Thoracic aorta (tissue), 2 donors: ENCODE data around the gene PPP1R9B. TPM values are rescaled to one million over a fixed set of nuclear protein-coding genes. Genes with fewer than 3 reads are reported as not detected.

Experiments used
- ATAC-seq: fragments of 150-250 bp; one replicate; pipeline ENCODE4 v1.8.0; 2017; ENCODE audit warnings: low read depth; ENCODE audit not compliant: insufficient number of reproducible peaks, low FRiP score
- DNase-seq: peaks from one replicate; pipeline ENCODE4 v3.0.0-alpha.2; 2020; ENCODE audit warnings: low spot score
- H3K27ac ChIP-seq, 2 donors: fragments of 200-600 bp; sonication (generic); 1 replicate in 1 of 2; 2 replicates in 1 of 2; pipeline ENCODE4 v1.5.1; 2016; ENCODE audit warnings: mild to moderate bottlenecking in 2 of 2, moderate library complexity in 2 of 2
- H3K27me3 ChIP-seq: fragments of 200-600 bp; sonication (generic); replicated peaks from 2 replicates; pipeline ENCODE4 v1.6.0; 2016; ENCODE audit warnings: mild to moderate bottlenecking; ENCODE audit not compliant: insufficient read depth
- H3K36me3 ChIP-seq: fragments of 200-600 bp; sonication (generic); one replicate; pipeline ENCODE4 v1.5.1; 2016
- H3K4me1 ChIP-seq, 2 donors: fragments of 200-600 bp; sonication (generic); 1 replicate in 1 of 2; 2 replicates in 1 of 2; pipeline versions ENCODE4 v1.5.1 to v1.6.0; 2016; ENCODE audit warnings: low read depth in 2 of 2, mild to moderate bottlenecking in 1 of 2; ENCODE audit not compliant: control insufficient read depth in 1 of 2
- H3K4me3 ChIP-seq: fragments of 200-600 bp; sonication (generic); 2 replicates; pipeline ENCODE4 v1.5.1; 2016; ENCODE audit warnings: mild to moderate bottlenecking
- H3K9me3 ChIP-seq: fragments of 200-600 bp; sonication (generic); 2 replicates; pipeline ENCODE4 v1.5.1; 2016
- CTCF ChIP-seq: fragments of 200-600 bp; sonication (generic); IDR thresholded peaks from one replicate; pipeline ENCODE4 v1.5.1; 2019; ENCODE audit warnings: antibody characterized with exemption
- total RNA-seq, 2 donors: library from RNA; depleted of rRNA; stranded (reverse); fragments of >200 nt; gene quantifications; one replicate each; pipeline versions ENCODE4 v1.1.0 to v1.2.3, GENCODE V29; 2016

Gene PPP1R9B
- total RNA-seq, 2 donors from 2014 or later = 53.3 to 67.1 TPM

- Histone ChIP-seq H3K36me3 (no peaks in the 10 kb centered on the region), H3K4me3 (no peak overlapping the region), H3K9me3 (no peaks in the 10 kb centered on the region), H3K27ac (peak overlapping the region; percentile 98 to 99), H3K27me3 (no peaks in the 10 kb centered on the region), H3K4me1 (peaks cover 36 to 58% of the 10 kb centered on the region in 2 donors)
- TF ChIP-seq CTCF = no peak
- DNase-seq (no peak), ATAC-seq (no peak)
Observed at GRCh38 chr17:50180111-50180510, 29.6 kb upstream of the PPP1R9B start.

GRCh38 chr17:50177983-50178834 lies 27.7 kb upstream of the PPP1R9B start:
- H3K4me1 ChIP-seq = peaks cover 30 to 60% of the 10 kb centered on the region in 2 donors
- H3K4me3 ChIP-seq = peak overlapping the region; percentile 8
- no peaks in the 10 kb centered on the region for H3K27me3 ChIP-seq
- no peaks in the 10 kb centered on the region for H3K36me3 ChIP-seq
- H3K27ac ChIP-seq = peak overlapping the region; percentile 98 to 99
- peak; percentile 41 for TF ChIP-seq CTCF
- ATAC-seq (peak; percentile 69), DNase-seq (peak; percentile 96)
- H3K9me3 ChIP-seq = no peaks in the 10 kb centered on the region

- peak overlapping the region; percentile 8 for H3K4me3 ChIP-seq
- peak overlapping the region; percentile 98 to 99 for H3K27ac ChIP-seq
- ATAC-seq (no peak), DNase-seq (no peak)
- peaks cover 35 to 67% of the 10 kb centered on the region in 2 donors for H3K4me1 ChIP-seq
- H3K27me3 ChIP-seq = no peaks in the 10 kb centered on the region
- no peak for TF ChIP-seq CTCF
- no peaks in the 10 kb centered on the region for H3K36me3 ChIP-seq
- no peaks in the 10 kb centered on the region for H3K9me3 ChIP-seq
Observed at GRCh38 chr17:50177476-50177875, 27.0 kb upstream of the PPP1R9B start.

- Histone ChIP-seq H3K4me1 (peaks cover 35 to 74% of the 10 kb centered on the region in 2 donors), H3K9me3 (no peaks in the 10 kb centered on the region), H3K27me3 (no peaks in the 10 kb centered on the region), H3K4me3 (no peak overlapping the region), H3K27ac (peak overlapping the region; percentile 98 to 99), H3K36me3 (no peaks in the 10 kb centered on the region)
- TF ChIP-seq CTCF = no peak
- ATAC-seq (no peak), DNase-seq (no peak)
Observed at GRCh38 chr17:50176559-50177357, 26.3 kb upstream of the PPP1R9B start.
